PFSK-1 (cell line): ENCODE data around the gene BLCAP.

ENCODE experiments used
- FOXP2 ChIP-seq: optimal IDR thresholded peaks from 2 replicates; pipeline ENCODE3; 2011; ENCODE audit warnings: borderline replicate concordance, control low read depth, inconsistent platforms; ENCODE audit not compliant: insufficient read depth; ENCODE audit errors: extremely low read length, extremely low read depth
- POLR2AphosphoS5 ChIP-seq: IDR thresholded peaks from 2 replicates; pipeline ENCODE4 v1.6.1; 2012; ENCODE audit warnings: low read depth, mild to moderate bottlenecking, control low read depth, low read length, moderate library complexity
- REST ChIP-seq, 2 experiments: IDR thresholded peaks; 2 replicates each; pipeline versions ENCODE4 v1.6.1 to v1.8.0; 2011 to 2012; ENCODE audit warnings: low read depth in 2 of 2, low read length in 2 of 2, control low read depth in 1 of 2, inconsistent platforms in 1 of 2, mild to moderate bottlenecking in 1 of 2, moderate library complexity in 1 of 2; ENCODE audit not compliant: insufficient read depth in 1 of 2
- TAF1 ChIP-seq: IDR thresholded peaks from 2 replicates; pipeline ENCODE4 v1.6.1; 2012; ENCODE audit warnings: low read length, control low read depth, borderline replicate concordance; ENCODE audit not compliant: insufficient read depth

DNA sequence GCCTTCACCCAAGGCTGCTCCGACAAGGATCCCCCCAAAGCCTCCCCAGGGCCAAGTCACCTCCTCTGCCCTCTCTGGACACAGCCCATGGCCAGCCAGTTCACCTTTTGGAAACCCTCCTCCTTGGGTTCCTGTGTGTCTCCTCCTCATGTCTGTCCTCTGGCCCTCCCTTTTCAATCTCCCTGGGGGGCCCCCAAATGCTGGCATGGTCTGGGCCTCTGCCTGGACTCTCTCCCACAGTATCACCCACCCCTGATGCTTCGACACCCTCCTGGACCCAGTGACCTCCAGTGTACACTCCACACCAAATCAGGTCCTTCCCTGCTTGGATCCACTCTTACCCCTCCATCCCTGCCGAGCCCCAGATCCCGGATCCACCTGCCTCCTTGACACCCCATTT lies 53.3 kb downstream of the BLCAP start:
- TF ChIP-seq TAF1 (no peak), FOXP2 (no peak), REST (IDR thresholded peaks at IDR 0.05; ENCODE audit: insufficient read depth in 1 of 2, low read depth in 2 of 2, low read length in 2 of 2) (no peak), POLR2AphosphoS5 (no peak)
